COLO668 (cell line): Measurements from ENCODE around the gene ZMIZ1.
A peak's percentile ranks its signal among the peaks of the same experiment; 100 is the strongest.
"Not testable (repeated sequence)": the region's sequence is repeated elsewhere in the genome, so short reads cannot be mapped to it uniquely, and the experiment has no call there.

Source experiments
- DNase-seq: peaks from one replicate; lab custom pipeline; 2025; ENCODE audit not compliant: unreplicated experiment; lab: John Stamatoyannopoulos, UW

The ZMIZ1 gene

DNA sequence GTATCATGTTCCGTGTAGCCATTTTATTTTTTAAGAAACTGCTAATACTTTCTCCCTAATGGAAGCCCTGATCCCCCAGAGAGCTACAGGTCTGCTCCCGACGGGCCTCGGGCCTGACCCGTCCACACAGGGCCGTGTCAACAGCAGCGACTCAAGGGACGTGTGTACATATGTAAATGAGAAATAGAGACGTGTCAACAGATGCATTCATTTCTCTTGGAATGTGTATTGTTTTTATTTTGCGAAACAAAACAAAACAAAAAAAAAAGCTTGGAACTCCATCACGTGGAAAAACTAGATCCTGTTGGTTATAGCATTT is 246.8 kb downstream of the ZMIZ1 start:
- no peak for DNase-seq

DNA sequence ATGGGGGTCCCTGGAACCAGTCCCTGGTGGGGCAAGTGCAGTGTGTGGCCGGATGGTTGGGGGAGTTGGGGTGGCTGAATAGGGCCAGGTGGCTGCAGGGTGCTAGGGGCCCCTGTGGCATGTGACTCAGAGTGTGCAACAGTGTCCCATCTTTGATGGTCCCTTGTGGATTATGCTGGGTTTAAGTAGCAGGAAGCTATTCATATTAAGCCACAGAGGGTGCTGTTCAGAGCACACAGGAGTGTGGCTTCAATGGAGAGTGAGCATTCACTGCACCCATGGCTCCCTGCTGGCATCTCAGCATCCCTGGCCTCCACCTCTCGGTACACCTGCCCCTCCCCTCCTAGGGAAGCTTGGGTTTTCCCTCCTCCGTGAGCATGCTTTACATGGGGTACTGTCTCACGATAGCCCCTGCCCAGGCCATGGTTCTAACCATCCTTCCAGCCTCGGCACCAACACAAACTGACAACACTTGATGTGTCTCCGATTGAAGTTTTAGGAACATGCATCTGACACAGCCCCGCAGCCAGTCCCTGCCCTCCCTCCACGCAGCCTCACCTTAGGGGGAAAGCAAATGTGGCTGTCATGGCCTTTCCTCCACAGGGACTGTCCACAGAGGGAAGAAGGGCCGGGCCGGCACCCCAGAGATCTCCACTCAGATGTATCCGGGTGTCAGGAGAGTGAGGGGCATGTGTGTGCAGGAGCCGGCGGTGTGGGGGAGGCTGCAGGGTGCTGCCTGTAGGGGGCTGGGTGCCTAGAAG is 248.1 kb downstream of the ZMIZ1 start:
- DNase-seq: no peak

DNA sequence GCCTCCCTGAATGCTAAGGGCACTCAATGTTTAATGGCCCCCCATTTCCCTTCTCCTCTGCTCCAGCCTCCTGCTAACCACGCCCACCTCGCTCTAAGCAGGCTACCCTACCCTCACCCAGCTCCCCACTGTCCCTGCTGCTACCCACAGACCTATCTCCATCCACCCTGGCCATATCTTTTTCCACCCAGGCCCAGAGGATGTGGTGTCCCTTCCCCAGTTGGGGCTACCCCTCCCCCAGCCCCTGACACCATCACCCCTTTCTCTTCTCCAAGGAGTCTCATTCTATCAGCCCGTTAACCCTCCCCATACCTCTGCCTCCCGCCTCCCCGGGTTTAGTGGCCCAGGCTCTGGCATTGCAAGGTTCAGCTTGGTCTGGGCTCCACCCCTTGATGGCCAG is 249.6 kb downstream of the ZMIZ1 start:
- DNase-seq: no peak

DNA sequence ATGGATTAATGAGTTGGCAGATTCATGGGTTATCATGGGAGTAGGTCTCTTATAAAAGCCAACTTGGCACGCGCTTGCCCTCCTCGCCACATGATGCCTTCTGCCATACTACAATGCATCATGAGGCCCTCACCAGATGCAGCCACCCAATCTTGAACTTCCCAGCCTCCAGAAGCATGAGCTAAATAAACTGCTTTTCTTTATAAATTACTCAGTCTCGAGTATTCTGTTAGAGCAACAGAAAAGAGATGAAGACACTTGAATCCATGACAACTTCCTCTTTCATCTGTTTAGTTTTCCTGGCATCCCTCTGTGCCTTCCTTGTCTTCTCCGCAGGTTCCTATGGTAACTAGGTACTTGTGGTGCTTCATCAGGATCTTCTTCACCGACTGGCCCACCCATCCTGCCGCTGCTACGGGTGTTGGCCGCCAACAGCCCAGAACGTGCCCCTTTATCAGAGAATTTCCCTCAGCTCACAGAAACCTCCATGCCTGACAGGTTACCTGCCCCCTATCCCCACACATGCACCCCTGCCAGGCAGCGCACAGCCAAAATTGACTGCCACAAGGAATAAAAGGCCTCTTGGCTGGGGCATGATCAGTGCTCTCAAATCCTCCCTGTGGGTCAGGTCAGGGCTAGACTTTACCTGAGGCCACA is 250.5 kb downstream of the ZMIZ1 start:
- no peak for DNase-seq

DNA sequence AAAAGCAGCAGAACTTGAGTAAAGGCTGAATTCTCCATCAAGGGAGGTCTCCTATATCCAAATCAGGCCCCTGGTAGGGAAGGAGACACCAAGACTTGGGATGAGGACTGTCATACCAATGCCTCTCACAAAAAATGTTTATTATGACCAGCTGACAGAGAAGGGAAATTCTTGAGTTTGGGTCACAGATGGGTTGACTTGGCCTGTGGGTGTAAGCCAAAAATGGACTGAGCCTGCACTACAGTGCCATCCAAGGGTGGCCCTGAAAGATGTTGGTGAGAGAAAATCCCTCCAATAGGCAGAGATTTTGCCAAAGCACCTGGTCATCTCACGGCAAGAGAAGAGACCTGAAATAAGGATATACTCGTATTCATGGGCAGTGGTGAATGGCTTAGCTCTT is 251.6 kb downstream of the ZMIZ1 start:
- DNase-seq: no peak

DNA sequence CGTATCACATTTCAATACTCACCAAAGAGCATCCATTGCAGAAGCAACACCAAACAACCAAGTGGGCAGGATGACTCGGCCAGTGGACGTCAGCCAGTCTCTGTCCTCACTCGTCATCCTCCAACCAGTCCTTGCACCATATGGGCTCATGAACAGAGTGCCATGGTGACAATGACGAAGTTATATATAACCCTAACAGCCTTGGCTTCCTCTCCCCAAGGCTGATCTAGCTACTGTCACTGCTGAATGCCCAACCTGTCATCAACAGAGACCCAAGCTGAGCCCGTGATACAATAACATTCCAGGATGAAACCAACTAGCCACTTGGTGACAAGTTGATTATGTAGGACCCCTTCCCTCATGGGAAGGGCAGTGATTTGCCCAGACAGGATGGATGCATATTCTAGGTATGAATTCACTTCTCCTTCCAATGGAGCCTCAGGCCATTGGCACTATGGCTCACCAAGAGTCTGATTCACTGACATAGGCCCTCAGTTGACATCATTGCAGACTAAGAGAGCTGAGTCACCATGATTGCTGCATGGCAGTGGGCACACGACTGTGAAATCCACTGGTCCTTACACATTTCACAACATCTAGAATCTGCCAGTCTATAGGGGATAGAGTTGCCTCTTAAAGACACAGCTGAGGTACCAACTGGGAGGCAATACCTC is 252.2 kb downstream of the ZMIZ1 start:
- no peak for DNase-seq

DNA sequence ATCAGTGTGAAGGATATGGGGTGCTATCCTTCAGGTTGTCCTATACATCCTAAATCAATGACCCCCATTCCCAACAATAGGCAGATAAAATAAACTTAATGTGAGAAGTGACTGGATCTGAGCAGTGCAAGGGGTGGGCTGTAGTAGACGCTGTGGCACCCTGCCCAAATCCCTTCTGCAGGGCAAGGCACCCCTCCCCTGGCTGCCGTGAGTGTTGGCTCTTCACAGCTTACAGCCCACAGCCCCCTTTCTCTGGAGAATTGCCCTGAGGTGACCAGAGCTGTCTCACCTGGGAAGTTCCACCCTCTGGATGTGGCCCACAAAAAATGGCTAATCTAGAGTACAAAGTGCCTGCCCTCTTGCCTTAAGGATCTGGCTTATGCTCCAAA is 252.7 kb downstream of the ZMIZ1 start:
- no peak for DNase-seq

DNA sequence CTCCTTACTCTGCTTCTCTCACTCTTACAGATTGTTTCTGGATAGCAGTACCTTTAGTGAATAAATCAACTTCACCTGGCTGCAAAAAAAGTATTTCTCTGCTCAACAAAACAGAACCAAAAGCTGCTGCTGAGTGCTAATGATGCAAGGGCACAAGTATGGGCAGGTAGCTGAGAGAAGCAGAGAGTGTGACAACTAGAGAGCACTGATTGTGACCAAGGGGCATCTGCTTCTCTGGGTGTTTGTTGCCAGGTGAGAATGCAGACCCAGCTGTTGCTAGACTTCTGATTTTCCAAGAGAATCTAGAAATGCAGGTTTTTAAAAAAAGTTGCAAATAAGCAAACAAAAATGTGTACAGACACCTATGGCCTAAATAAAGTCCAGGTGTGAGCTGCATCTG is 253.2 kb downstream of the ZMIZ1 start:
- DNase-seq: no peak

DNA sequence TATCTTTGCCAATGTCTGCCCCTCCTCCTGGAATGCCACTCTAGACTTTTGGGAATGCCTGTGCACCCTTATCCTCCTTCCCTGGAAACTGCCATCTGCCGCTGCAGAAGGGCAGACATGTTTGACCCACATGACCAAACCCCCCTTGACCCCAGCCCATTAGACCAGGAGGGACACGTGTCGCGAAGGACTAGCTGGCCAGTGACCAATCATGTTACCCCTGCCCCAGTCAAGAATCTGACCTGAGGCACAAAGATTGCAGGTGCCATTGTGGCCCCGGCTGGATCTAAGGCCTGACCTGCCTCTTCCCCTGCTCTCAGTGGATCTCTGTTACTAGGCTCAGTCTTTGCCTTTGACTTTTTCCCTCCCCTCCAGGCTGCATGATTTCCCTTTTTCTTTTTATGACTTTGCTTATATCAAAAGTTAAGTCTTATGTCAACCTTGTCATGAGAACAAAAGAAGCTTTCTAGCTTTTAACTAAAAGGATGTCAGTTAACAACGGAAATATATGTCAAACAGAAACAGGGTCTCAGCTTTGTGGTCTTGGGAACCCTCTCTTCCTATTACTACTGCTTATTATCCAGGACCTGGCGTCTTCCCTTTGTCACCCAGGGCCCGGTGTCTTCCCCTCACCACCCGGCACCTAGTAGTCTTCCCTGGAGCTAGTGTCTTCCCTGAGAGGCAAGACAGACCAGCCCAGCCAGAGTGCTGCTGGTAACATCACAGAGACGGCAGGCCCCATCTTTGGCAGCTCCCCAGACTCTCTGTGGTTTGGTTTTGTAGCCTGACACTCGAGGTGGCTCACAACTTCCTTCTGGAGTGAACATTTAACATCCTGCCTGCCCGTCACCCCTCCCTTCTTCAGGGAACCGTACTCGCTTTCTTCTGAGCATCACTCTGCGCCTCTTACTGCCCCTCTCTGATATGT is 254.1 kb downstream of the ZMIZ1 start:
- DNase-seq: no peak

DNA sequence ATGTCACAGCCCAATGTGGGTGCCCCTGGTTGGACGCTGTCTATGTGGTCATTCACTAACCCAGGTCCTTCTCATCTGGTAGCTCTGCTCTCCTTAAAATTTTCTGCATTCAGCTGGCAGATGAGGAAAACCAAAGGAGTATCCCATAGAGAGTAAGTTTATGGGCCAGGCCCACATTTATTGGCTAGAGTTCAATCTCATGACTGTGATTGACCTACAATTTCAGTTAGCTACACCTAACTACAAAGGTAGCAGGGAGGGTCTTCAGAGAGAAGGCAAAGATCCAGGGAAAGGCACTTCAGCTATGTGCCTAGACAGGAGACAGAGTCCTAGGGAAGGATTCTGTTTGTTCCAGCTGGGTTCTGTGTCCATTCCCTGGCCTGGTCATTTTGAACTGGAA is 254.8 kb downstream of the ZMIZ1 start:
- no peak for DNase-seq

DNA sequence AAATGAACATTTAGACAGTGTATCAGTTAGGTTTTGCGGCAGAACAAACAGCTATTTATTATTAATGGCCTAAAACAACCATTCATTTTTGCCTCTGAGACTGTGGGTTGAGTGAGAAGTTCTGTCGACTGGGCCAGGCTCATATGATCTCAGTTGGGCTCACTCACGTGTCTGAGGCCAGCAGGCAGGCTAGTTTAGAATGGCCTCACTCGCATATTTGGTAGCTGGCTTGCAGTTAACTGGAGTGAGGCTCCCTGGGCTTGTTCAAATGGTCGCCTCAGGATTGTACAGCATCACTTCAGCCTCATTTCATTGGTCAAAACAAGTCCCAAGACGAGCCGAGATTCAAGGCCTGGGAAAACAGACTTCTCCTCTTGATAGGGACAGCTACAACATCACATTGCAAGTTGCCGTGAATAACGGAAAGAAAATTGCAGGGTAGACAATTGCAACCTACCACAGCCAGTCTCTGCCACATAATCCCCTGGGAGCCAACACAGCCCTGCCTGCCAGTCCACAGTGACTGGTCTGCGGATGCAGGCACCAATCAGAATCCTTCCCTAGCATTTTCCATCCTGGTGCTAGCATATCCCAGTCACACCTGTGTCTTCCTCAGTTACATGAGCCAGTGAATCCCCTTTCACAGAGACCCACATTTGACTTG is 255.4 kb downstream of the ZMIZ1 start:
- DNase-seq: no peak

DNA sequence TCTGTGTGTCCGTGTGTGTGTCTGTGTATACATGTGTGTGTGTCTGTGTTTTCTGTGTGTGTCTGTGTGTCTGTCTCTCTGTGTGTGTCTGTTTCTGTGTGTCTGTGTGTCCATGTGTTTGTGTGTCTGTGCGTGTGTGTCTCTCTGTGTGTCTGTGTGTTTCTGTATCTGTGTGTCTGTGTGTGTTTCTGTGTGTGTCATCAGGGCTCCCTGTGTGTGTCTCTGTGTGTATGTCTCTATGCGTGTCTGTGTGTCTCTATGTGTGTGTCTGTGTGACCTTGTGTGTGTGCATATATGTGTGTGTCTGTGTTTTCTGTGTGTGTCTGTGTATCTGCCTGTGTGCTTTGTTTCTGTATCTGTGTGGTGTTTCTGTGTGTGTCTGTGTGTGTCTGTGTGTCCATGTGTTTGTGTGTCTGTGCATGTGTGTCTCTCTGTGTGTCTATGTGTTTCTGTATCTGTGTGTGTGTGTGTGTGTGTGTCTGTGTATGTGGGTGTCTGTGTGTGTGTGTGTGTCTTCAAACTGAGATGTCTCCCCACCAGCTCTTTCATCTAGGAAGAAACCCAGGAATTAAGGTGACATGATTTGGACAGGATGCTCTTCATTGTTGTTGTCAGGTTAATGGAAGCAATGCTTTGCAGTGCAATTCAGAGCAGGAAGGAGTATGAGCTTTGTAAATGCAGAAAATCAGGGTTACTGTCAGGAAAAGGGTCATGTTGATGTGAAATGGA is 257.8 kb downstream of the ZMIZ1 start:
- DNase-seq: no peak

DNA sequence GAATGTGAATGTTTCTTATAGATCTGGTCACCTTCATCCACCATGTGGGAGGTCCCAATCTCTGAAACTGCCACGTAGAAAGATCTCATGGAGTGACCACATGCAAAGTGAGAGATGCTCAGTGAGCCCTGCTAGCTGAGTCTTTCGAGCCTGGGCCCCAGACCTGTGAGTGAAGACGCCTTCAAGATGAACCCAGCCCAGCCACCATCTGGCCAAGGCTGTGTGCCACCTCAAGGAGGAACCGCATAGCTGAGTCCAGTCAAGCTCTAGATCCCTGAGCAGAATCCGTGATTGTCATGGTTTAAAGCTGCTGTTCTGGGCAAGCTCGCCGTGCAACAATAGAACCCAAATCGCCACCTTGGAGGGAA is 258.3 kb downstream of the ZMIZ1 start:
- no peak for DNase-seq

DNA sequence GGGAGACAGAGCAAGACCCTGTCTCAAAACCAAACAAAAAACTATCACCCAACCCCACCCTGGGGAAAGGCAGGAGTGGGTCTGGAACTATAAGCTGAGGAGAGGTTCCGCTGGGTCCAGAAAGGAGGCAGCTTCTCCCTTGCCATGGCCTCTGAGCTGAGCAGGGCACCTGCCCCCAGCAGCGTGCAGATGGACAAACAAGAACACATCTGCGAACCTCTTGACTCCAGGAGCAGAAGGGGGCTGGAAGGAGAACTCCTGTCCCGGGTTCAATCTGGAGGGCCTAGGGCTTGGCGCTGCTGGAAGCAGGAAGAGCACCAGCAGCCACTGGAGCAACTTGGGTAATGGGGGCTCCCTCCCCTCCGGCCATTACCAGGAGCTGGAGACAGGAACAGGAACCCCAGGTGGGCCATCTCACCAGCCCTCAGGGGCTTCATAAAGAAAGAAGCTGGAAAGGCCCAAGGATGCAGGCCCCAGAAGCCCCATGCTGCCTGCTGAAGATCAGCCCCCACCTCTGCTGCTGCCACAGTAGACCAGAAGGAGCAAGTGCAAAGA is 259.5 kb downstream of the ZMIZ1 start:
- no peak for DNase-seq

DNA sequence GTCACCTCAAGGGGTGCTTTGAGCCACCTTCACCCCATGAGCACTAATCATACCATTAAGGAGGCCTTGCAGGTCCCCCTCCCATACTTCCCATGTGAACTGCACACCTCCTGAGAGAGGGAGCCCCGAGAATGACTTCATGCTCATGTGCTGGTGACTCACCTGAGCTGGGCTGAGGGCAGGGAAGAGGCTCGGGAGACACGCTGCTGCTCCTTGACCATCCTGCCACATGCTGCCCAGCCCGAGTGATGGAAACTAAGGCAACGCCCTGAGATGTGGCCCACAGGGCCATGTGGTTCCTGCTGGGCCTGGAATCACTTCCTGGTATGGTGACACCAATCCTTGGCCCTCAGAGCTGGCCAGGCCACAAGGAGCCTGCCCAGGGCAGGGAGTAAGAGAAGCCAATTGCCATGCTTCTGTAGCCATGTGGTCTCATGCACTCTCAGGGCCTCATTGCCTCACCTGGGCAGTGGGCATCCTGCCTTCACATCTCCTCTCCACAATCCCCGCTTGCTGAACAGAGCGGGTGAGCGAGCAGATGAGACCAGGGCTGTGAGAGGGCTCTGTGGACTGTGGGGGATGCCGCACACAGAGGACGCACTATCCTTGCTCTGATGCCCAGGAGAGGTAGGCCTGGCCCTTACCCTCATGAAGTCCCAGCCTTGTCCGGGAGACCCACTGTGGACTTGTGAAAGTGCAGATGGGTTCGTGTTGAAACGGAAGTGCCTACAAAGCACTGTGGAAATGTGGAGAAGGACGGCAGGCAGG is 260.2 kb downstream of the ZMIZ1 start:
- DNase-seq: no peak

DNA sequence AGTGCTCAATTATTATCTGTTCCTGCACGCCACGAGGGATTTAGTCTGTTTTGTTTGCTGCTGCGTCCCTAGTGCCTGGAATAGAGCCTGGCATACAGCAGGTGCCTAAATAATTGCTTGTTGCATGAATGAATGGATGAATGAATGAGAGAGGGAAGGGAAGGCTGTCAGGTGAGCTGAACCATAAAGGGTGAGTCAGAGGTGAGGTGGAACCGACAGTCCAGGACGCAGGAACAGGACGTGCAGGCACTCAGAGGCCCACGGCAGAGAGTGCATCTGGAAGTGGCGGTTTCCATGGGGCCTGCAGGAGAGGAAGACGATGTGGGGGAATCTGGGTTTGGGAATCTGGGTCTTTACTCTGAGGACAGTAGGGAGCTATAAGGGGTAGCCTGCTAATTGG is 260.8 kb downstream of the ZMIZ1 start:
- DNase-seq: no peak

DNA sequence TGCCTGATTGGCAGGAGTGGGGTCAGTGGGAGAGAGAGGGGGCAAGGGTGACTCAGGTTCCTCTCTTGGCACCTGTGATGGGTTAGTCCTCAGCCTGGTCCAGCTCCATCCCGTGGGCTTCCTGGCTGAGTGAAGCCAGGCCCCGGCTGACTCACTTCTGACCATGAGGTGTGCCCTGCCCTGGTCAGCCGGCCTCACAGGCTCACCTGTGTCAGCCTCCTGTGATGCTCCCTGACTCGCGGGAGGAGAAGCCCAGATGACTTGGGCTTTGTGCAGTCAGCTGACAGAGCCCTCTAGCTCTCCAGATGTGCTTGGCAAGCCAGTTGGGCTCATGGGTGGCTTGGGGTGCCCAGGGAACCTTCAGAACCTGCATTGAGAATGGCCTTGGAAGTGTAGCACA is 262.5 kb downstream of the ZMIZ1 start:
- DNase-seq: no peak

DNA sequence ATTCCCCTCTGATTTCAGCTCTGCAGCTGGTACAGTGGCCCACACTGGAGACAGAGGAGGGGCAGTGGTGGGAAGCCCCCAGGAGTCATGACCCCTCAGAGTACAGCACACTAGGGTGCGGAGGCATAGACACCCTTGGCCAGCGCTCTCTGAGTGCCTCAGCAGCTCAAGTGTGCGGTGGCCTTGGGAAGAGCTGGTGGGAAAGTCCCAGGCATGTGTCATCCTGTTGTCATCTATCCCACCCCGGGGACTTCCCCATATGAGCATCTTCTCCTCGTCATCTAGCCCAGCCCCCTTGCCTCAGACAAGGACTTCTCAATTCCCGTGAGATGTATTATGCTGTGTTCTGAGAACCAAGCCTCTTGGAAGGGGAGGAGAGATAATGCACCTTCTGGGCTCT is 262.9 kb downstream of the ZMIZ1 start:
- DNase-seq: peak; percentile 4

DNA sequence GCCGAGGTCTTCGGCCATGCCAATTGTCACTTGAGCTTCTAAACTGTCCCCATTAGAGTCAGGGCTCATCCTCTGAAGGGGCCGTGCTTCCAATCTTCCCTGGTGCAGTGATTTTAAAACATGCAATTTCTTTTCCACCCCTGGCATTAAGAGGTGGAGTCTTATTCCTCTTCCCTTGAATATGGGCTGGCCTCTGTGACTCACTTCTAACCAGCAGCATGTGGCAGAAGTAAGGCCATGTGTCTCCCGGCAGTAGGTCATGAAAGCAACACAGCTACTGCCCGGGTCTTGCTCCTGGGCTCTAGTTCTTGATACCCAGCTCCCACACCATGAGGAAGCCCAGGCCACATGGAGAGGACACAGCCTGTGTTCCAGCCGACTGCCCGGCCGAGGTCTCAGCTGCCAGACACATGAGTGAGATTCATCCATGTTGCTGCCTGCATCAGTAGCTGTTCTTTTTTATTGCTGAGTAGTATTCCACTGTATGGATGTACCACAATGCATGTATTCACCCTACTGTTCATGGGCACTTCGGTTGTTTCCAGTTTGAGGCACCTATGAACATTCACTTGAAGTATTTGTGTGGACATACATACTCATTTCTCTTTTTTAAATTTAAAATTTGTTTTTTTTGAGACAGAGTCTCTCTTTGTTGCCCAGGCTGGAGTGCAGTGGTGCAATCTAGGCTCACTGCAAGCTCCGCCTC is 264.0 kb downstream of the ZMIZ1 start:
- DNase-seq: not testable (repeated sequence)
